ENCODE measurements around the gene BDKRB2.

DNA sequence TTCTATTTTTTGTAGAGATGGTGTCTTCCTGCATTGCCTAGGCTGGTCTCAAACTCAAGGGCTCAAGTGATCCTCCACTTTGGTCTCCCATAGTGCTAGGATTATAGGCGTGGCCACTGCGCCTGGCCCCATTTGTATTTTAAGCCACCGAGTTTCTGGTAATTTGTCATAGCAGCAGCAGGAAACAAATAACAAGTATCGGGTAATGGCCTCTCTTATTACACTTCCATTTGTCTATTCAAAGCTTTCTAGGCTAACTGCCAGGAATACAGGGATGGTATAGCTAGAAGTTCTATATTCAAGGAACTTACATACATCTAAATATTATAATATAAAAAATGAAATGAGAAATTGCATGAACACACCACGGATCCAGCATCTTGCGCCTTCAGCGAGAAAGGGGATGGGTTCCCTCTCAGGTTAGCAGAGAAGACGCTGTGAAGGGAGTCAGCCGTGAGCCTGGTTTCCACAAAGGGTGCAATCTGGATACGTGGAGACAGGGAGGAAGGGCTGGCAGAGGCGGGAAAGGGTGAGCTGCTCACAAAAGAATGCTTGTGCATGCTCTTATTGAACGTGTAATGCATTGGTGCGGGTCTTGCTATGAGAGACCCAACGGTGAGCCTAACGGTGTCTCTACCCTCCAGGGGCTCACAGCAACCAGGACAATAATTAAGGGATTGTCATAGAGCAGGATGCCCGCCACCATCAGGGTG lies 60.9 kb downstream of the BDKRB2 start:
- TF ChIP-seq, protein P1, sequence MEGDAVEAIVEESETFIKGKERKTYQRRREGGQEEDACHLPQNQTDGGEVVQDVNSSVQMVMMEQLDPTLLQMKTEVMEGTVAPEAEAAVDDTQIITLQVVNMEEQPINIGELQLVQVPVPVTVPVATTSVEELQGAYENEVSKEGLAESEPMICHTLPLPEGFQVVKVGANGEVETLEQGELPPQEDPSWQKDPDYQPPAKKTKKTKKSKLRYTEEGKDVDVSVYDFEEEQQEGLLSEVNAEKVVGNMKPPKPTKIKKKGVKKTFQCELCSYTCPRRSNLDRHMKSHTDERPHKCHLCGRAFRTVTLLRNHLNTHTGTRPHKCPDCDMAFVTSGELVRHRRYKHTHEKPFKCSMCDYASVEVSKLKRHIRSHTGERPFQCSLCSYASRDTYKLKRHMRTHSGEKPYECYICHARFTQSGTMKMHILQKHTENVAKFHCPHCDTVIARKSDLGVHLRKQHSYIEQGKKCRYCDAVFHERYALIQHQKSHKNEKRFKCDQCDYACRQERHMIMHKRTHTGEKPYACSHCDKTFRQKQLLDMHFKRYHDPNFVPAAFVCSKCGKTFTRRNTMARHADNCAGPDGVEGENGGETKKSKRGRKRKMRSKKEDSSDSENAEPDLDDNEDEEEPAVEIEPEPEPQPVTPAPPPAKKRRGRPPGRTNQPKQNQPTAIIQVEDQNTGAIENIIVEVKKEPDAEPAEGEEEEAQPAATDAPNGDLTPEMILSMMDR (conservative IDR thresholded peaks at IDR 0.05 in 1 of 2, IDR thresholded peaks at IDR 0.05 in 1 of 2; ENCODE audit: low read depth in 1 of 2, low read length in 2 of 2), result no peak
- no peak for TF ChIP-seq EZH2 (IDR thresholded peaks at IDR 0.05; ENCODE audit: low read length, missing control alignments)
